NOMO-1 treated with dmso at 0.1 percent for 144 hours (cell line): Measurements from ENCODE around the gene KYAT1.

Source experiments
- DNase-seq: peaks from one replicate; lab custom pipeline; 2025; ENCODE audit not compliant: unreplicated experiment; lab: John Stamatoyannopoulos, UW

KYAT1 gene

DNA sequence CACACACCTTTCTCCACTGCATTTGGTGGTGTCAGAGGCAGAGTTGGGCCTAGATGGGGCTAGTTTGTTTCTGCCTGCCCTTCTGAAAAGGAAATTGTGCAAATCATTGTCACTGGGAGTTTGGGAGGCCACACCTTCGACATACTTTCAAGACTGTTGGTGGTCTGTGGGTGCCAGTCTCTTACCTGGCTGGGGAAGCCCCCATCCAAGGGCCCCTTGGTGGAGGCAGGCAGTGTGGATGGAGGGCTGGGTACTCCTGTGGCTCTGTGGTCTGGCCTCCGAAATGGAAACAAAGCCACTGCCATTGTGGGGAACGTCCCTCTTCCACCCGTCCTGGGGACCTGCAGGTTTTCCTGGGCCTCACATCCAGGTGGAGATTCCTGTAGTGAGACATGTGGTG, 28.1 kb upstream of the KYAT1 start:
- DNase-seq = no peak

DNA sequence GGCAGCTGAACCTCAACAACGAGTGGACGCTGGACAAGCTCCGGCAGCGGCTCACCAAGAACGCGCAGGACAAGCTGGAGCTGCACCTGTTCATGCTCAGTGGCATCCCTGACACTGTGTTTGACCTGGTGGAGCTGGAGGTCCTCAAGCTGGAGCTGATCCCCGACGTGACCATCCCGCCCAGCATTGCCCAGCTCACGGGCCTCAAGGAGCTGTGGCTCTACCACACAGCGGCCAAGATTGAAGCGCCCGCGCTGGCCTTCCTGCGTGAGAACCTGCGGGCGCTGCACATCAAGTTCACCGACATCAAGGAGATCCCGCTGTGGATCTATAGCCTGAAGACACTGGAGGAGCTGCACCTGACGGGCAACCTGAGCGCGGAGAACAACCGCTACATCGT, 26.6 kb upstream of the KYAT1 start:
- DNase-seq = no peak

DNA sequence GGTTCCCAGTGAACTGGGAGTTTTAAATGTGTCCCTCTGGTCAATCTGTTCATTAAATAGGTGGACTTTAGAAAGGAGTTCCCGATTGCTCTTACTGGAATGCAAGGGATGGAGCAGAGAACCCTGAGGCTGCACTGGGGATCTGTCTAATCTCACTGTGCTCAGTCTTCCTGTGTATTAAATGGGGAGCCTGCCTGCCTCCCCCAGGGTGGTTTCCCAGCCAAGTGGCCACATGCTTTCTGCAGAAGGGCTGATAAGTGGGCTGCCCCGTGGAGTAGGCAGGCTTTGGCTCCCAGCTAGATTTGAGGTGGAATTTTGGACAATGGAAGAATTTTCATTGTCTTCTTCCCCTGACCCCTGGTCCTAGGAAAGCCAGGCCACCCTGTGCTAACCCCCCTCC, 25.0 kb upstream of the KYAT1 start:
- no peak for DNase-seq

DNA sequence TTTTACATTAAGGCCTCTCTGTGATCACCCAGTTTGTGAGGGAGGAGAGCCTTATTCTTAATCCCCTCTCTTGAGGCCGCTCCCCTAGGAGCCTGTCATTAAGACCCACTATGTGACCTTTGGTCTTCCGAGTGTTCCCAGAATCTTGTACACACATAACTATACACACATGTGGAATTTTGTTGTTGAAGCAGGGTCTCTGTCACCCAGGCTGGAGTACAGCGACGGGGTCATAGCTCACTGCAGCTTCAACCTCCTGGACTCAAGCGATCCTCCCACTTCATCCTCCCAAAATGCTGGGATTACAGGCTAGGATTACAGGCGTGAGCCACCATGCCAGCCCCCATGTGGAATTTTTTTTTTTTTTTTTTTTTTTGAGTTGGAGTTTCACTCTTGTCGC, 24.2 kb upstream of the KYAT1 start:
- no peak for DNase-seq

DNA sequence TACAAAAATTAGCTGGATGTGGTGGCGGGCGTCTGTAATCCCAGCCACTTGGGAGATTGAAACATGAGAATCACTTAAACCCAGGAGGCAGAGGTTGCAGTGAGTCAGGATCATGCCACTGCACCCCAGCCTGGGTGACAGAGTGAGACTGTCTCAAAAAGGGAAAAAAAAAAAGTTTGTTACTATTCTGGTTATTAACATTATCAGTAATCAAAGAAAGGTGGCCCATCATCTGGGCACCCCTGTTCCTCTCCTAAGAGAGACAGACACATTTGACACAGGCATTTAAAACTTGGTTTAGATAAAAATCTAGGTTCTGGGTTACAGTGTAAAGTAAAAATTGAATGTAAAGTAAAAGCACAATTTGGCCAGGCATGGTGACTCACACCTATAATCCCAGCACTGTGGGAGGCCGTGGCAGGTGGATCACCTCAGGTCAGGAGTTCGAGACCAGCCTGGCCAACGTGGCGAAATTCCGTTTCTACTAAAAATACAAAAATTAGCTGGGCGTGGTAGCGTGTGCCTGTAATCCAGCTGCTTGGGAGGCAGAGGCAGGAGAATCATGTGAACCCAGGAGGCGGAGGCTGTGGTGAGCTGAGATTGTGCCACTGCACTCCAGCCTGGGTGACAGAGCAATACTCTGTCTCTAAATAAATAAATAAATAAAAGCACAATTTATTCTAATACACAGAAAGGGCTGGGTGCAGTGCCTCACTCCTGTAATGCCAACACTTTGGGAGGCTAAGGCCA, 22.3 kb upstream of the KYAT1 start:
- DNase-seq = no peak

DNA sequence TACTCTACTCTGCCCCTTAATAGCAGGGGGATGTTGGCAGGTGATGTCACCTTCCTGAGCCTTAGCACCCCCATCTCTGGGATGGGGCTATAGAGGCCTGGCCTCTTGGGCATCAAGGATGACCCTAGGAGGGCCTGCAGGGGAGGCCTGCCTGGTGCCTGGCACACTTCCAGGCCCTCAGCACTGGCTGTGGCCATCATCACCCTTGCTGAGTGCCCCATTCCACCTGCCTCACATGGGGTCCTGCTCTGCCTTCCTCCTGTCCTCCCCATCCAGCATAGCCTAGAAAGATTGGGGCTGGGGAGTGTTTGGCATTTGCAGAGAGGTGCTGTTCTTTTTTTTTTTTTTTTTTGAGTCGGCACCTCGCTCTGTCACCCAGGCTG, 21.3 kb upstream of the KYAT1 start:
- no peak for DNase-seq

DNA sequence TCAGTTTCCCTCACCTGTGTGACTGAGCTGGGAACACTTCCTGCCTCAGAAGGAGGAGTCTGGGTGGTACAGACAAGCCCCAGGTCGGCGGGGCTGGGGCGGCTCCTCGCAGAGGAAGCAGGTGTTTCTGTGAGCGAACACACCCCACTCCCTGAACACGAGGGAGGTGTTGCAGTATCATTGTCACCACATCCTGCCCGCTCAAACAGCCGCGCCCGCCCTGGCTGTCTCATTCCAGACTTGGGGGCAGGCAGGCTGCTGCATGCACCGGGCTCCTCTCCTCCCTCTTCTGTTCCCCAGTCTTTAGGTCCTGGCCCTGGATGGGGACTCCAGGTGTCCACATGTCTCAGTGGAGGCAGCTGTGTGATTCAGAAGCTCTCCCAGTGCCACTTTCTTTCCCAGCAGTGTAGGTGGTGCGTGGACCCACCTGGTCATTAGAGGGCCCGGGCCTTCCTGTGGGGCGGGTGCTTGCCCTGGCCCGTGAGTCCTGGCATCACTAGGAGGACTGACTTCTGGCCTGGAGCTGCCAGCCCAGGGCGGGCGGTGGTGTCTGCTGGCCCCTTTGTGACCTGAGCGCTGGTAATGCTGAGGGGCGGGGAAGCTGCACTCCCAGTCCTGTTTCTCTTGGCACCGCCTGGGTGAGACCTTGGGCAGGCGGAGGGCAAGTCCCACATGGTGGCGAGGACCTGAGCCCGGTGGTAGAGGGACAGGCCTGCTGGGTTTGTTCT, 20.8 kb upstream of the KYAT1 start:
- DNase-seq = no peak

DNA sequence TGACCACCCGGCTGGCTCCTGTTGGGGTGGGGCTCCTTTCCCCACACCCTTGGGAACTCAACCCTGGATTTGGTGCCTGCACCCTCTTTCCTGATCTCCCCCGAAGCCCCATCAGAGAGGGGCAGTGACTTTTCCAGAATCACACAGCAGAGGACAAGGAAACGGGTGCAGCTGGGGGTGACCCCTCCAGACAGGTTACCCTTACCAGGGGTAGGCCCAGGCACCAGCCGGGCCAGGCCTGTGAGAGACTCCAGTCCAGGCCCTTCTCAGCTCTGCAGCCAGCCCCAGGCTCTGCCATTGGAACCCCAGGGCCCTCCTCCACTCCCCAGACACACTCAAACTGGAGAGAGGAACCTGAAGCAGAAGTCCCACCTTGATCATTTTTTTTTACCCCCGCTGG, 20.1 kb upstream of the KYAT1 start:
- no peak for DNase-seq

DNA sequence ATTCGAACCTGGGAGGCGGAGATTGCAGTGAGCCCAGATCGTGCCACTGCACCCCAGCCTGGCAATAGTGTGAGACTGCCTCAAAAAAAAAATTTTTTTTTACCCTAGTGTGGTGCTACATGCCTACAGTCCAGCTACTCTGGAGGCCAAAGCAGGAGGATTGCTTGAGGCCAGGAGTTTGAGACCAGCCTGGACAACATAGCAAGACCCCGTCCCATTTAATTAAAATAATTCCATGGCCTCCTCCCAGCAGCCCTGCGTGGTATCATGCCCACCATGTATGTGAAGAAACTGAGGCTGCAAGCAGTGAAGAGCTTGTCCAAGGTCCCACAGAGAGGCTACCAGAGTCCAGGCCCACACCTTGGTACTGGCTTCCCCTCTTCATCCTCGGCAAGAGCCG, 19.6 kb upstream of the KYAT1 start:
- DNase-seq = no peak

DNA sequence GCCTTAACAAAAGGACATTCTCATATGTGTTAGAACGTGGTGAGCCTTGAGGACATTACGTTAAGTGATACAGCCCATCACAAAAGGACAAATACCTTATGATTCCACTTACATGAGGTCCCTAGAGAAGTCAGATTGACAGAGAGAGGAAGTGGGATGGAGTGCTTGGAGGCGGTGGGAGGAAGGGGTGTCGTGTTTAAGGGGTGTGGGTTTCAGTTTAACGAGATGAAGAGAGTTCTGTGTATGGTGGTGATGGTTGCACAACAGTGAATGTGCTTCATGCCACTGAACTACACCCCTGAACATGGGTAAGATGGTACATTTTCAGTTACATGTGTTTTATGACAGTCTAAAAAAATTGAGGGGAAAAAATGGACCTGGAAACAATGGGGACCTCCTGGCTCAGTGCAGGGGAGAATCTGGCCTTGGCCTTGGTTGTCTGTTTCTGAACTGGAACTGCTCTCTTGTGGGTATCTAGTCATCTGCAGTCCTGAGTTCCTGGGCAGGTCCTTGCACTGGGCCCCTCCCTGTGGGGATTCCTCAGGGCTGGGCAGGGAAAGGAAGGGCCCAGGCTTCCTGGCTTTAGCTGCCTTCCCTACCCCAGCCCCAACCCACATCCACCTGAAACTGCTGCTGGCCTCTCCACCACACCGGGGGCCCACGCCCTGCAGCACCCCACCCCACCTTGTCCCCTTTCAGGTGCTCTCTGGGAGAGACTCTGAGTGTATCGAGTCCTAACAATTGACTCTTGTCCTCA, 18.0 kb upstream of the KYAT1 start:
- peak; percentile 26 for DNase-seq

DNA sequence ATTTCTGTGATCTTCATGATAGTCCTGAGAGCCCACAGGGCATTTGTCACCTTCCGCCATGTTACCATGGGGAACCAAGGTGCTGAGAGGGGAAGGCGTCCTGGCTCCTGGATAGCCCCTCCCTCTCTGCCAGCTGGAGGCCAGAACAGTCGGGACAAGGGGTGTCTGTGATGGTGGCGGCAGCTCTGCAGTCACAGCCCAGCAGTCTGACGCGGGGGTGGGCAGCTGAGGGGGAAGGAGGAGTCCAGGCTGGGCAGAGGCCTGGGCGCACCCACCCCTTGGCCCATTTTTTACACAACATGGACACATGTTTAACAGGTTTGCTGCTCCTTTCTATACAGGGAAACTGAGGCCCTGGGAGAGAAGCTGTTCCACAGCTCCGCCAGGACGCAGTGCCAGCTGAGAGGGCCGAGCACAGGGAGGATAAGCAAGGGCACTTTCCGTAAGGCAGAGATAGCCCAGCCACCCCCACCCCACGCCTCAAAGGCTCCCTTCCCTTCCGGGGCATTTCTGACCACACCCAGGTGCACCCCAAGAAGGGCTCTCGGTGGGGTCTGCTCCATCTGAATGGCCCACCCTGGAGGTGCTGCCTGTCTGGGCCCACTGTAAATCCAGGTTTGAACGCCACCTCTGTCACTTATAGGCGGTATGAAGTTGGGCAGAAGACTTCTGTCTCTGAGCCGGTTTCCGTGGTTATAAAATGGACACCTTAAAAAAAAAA, 17.3 kb upstream of the KYAT1 start:
- DNase-seq = no peak

DNA sequence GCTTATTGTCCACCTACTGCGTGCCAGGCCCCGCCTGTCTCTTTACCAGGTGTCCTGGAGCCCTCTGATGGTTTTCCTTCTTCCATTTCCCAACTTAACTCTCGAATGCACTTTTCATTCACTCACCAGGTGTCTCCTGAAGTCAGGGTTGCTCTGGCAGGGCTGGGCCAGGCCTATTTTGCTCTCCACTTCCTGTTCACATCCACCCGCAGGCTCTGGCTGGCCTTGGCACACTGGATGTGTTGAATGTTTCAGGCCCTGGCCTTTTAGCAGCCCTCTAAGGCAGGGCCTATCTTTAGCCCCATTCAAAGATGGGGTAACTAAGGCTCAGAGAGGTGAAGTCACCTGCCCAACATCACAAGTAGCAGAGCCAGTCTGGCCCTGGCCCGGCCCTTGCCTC, 16.6 kb upstream of the KYAT1 start:
- no peak for DNase-seq

DNA sequence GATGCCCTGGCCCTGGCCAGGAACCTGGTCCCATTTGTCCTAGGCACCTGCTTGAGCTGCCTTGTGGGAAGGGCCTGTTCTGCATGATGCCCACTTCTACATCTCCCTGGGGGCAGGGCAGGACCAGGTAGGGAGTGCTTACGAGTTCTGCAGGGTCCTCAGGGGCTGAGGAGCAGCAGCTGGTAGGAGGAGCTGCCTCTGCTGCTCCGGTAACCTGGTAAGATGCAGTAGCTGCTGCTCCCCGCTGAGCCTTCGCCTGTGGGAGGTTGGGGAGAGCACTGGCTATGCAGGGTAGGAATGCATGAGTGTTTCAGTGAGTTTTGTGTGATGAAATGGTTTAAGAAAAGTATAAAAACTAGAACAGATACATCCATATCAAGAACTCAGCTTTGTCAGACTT, 13.8 kb upstream of the KYAT1 start:
- no peak for DNase-seq

DNA sequence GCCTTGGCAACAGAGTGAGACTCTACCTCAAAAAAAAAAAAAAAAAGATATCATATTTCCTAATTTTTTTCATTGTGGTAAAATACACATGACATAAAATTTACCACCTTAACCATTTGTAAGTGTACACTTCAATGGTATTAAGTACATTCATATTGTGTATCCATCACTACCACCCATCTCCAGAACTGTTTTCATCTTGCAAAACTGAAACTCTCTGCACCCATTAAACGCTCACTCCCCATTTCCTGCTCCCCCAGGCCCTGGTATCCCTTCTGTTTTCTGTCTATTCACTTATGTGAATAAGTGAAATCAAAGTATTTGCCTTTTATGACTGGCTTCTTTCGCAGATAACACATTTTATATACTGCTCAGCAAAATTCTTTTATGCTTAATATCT, 13.0 kb upstream of the KYAT1 start:
- DNase-seq = no peak

DNA sequence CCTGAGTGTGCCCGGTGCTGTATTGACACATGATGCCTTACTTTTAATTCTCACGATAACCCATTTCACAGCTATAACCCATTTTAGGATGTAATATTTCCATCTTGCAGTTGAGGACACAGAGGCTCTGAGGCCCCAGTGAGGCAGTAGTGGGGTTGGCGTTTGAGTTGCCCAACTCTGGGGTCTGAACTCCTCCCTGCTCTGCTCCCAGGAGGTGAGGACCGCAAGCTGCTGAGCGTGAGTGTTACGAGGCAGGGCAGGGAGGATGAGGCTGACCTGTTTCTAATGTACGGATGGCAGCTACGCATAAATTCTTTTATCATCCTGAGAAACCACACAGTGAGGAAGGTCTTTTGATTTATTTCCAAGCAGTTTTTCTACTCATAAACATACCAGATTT, 11.6 kb upstream of the KYAT1 start:
- no peak for DNase-seq

DNA sequence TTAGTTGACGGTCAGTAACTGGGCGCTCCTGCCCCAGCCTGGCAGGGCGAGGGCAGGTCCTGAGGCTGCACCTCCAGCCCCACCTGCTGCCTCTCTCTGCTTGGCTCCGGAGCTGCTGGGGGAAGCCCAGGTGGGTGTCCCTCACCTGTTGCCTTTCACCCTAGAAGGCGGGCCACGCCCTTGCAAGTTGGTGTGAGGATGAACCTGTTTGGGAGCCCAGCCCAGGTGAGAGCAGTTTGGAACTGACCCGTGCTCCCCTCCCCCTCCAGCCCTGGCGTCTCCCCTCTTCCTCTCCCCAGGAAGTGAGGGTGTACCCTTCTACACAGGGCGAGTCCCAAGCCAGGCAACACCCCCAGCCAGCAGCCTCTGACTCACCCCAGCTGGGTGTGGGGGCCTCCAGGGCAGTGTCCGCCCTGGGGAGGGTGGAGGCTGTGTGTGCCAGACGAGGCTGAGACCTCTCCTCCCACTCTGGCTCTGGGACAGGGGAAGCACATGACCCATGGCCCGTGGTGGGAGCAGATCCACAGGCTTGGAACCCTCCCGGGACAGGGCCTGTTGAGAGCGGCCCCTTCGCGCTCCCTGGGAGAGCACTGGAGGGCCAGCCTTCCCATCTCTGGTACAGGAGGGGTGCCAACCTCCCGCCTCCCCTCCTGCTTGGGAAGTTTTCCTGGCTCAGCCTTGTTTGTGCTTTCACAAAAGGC, 10.6 kb upstream of the KYAT1 start:
- DNase-seq = no peak

DNA sequence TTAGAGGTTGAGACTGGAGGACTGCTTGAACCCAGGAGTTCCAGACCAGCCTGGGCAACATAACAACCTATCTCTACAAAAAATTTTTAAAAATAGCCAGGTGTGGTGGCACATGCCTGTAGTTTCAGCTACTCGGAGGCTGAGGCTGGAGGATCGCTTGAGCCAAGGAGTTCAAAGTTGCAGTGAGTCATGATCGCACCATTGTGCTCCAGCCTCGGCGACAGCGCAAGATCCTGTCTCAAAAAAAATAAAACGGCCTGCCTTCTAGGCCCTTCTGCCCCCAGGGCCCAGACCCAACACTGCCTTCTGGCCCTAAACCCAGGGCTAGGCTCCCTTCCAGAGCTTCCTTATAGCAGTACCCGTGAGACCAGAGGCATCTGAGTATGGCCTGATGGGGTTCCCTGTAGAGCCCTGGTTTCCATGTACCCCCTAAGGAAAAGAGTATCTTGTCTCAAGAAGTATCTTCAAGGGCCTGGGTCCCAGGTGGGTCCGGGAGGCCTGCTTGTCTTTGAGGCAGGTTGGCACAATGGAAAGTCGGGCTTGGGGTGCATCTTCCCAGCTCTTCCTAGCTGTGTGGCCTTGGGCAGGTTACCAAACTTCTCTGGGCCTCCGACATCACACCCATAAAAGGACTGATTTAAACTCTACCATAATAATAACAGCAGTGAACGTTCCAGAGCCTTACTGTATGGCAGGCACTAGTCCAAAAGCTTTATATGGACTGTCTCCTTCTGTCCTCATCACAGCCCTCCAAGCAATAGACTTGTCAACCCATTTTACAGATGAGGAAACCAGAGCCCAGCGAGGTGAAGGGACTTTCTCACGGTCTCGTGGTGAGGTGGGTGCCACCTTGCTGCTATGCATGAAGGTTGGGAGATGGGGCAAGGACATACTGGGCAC, 9.8 kb upstream of the KYAT1 start:
- no peak for DNase-seq

DNA sequence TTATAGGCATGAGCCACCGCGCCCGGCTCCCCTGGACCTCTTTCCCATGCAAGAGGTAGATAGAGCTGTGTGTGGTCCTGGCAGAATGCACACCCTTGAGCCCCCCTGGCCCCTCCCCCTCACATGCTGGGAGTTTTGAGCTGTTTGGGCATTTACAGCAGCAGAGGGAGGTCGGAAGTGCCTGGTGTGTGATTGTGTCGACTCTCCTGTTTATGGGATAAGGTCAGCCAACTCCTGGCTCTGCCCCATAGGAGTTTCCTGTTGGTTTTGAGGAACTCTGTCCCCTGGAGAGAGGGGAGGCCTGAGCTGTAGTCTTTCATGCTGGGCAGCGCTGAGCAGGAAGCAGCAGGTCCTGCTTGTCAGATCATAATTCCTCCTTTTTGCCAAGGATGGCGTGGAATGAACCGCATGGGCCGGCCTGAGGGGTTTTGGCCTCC, 6.2 kb upstream of the KYAT1 start:
- no peak for DNase-seq

DNA sequence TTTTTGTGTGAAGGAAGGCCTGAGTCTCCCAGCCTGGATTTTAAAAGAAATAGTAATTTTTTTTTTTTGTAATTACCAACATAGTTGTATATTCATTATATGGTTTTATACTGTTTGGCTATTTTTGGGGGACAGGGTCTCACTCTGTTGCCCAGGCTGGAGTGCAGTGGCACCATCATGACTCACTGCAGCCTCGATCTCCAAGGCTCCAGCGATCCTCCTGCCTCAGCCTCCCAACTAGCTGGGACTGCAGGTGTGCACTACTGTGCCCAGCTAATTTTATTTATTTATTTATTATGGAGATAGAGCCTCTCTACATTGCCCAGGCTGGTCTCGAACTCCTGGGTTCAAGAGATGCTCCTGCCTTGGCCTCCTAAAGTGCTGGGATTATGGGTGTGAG, 5.3 kb upstream of the KYAT1 start:
- no peak for DNase-seq
